ENCODE results near the gene TBC1D22A. TPM values are rescaled to one million over a fixed set of nuclear protein-coding genes. Genes with fewer than 3 reads are reported as not detected.
"Not testable (repeated sequence)": the region's sequence is repeated elsewhere in the genome, so short reads cannot be mapped to it uniquely, and the experiment has no call there.

The TBC1D22A gene
- total RNA-seq, 1 experiment from 2014 or later, result 7.2 TPM

DNA sequence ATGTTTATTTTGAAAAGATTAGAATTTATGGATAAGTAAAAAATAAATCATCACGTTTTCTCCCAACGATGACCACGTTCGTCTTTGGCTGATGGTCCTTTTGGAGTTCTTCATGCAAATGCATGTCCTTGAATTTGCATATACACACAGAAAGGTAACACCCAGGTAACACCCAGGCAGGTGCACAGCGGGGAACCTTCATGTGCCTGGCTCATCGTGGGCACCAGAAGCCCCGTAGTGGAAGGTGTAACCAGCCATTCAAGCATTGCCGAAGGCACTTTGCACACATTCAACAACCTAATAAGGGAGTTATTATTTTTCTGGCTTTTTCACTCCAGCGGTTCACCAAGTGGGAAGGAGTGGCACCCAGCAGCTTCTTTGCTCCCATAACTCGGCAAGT lies 404.6 kb downstream of the TBC1D22A start:
- no peak for DNase-seq (ENCODE audit: low read depth)

GRCh38 chr22:47167921-47168320 lies 405.5 kb downstream of the TBC1D22A start:
- DNase-seq (ENCODE audit: low read depth), result not testable (repeated sequence)

DNA sequence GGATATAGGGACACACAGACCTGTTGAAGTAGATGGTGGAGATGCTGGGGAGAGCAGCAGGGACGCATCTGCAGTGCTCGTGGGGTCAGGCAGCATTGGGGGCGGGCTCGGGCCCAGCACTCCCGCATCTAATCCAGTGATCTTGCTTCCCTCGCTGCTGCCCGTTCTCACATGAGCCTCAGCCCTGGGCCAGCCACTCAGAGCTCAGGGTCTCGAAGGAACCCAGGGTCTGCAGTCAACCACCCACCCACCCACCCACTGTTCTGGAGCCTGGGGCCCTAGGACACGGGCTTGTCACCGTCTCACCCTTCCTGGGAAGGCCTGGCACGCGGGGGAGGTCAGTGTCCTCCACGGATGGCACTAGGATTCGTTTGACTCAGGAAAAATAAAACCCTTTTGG lies 406.0 kb downstream of the TBC1D22A start:
- no peak for DNase-seq (ENCODE audit: low read depth)

DNA sequence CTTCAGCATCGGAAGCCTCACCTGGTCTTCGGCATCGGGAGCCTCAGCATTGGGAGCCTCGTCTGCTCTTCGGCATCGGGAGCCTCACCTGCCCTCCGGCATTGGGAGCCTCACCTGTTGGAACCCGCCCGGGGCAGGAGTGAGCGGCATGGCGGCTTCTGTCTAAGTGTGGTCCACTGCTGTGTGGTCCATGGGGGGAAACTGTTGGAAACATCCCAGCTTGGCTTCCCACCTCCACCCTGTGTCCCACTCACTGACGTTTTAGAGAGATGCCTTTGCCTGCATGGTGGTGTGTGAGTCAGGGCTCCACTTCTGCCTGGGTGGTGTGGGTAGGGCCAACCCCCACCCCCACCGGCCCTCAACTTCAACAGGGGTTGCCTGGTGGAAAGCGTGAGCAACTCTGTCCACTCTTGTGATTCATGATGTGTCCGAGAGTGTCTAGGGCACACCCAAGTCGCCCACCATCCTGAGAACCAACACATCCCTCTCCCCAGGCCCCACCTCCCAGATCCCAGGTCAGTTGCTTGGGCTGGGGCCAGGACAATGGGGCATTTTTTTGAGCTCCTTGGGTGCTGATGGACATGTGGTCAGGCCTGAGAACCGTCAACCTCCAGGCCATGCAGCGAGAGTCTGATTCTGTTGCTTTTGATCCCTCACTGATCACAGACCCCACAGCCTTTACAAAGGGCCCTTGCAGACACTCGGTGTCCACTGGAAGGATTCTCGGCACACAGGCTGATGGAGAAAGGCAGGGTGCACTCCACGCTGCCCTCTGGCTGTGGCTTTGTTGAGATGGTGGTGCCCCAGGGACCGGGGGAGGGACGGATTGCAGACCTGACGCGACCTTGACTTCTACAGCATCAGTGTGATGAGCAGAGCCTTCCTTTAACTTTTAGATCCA lies 406.7 kb downstream of the TBC1D22A start:
- DNase-seq (ENCODE audit: low read depth), result no peak

DNA sequence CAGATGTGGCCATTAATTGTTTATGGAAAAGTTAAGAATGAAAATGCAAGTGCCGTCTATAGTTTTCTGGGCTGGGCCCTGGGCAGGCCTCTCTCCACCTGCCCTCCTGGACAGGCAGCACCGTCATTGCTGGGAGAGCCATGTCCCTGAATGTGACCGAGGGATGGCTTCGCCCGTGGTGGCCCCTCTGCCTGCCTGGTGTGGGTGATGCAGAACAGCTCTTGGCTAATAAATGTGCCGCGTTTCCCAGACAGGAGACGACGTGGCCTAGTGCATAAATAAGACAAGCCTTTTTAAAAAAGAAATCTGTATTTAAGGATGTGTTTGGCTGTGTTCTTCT lies 407.3 kb downstream of the TBC1D22A start:
- DNase-seq (ENCODE audit: low read depth), result no peak

GRCh38 chr22:47170511-47171440 lies 408.3 kb downstream of the TBC1D22A start:
- not testable (repeated sequence) for DNase-seq (ENCODE audit: low read depth)

- no peak for DNase-seq (ENCODE audit: low read depth)
Measured at GRCh38 chr22:47171441-47172221, 409.2 kb downstream of the TBC1D22A start.

DNA sequence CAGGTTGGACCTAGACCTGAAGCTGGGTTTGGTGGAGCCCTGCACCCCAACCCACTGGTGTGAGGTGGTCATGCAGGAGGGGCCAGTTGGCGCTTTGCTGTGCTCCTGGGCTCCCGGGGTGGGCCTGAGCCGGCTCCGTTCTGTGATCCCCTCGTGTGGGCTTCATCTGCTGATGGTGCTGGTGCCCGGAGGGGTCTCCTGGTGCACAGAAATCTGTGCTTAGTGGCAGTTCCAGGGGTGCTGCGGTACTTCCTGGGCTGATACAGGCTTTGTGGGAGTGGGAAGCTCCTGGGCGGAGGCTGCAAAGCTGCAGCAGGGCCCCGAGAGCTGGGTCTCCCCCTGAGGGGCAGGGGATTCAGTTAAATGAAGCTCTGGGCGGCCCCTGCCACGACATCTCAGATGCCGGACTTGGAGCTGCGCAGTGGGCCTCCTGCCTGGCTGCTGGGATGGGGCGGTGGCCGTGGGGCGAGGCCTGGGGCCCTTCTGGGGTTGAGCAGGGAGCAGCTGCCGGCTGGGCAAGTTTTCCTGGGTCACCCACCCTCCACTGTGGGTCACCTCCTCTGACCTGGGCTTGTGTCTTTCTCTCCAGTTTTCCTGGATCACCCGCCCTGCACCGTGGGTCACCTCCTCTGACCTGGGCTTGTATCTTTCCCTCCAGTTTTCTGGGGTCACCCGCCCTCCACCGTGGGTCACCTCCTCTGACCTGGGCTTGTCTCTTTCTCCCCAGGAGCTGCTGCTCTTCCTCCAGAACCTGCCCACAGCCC lies 410.5 kb downstream of the TBC1D22A start:
- DNase-seq (ENCODE audit: low read depth), result no peak

GRCh38 chr22:47173535-47174021 lies 411.1 kb downstream of the TBC1D22A start:
- no peak for DNase-seq (ENCODE audit: low read depth)

- no peak for DNase-seq (ENCODE audit: low read depth)
Measured at GRCh38 chr22:47174096-47174495, 411.6 kb downstream of the TBC1D22A start.

DNA sequence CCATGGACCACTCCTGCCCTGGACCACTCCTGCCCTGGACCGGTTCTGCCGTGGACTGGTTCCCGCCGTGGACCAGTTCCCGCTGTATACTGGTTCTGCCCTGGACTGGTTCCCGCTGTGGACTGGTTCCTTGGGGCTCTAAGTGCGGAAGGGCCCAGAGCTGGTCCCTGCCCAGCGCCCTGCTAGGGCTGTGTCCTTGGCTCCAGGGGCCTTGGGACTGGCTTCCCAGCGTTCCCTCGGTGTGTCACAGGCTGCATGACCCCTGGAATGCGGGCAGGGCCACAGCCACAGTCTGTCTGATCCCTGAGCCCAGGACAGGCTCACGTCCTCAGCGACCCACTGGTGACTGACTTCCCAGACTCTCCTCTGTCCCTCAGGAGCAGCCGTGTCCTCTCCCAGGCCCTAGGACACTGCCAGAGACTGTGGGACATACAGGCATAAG lies 412.2 kb downstream of the TBC1D22A start:
- DNase-seq (ENCODE audit: low read depth), result no peak

DNA sequence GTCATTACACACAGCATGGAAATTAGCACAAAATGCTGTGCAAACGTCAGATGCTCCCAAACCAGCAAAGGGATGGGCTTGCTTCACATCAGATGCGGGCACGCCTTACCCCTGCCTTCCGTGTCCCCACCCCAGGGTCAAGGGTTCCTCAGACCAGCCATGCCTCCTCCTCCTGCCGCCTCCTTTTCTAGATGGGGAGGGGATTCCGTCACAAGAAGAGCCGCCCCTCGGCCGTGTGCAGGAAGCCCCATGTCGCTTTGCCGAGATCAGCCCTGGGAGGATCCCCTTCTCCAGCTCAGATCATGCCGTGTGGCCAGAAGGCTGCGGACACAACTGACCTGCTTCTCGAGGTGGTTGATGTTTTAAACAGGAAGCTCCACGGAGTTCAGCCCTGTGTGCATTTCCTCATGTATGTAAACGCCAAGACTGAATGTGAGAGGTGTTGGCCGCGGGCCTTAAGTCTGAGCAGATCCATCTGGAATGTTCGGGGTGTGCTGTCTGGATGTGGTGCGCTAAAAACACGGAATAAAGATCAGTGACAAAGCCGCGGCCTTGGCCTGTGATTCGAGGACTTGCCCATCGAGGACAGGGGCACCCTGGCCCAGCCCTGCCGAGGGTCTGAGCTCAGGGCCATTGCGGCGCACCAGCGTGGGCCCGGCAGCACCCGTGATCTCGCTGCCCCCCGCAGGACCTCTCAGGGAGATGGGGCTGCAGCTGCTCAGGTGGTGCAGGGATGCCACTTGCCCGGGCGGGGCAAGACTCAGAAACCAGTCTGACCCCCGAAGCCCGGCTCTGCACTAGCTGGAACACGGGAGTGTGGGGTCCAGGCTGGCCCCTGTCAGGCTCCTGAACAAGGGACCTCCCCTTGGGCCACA lies 412.9 kb downstream of the TBC1D22A start:
- no peak for DNase-seq (ENCODE audit: low read depth)

DNA sequence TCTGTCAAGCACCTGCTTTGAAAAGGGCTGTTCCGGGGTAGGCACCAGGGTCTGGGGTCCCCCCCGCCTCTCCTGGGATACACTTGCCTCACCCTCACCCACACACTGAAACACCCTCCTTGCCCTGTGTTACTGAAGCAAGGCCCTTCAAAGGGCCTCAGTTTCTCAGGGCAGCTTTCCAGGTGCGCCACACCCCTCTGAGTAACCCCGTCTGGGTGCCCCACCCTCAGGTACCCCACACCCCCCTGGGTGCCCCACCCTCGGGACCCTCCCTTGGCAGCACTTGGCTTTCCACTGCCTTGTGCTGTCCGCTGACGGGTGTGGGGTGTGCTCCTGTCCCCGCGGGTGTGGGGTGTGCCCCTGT lies 413.6 kb downstream of the TBC1D22A start:
- DNase-seq (ENCODE audit: low read depth), result no peak

DNA sequence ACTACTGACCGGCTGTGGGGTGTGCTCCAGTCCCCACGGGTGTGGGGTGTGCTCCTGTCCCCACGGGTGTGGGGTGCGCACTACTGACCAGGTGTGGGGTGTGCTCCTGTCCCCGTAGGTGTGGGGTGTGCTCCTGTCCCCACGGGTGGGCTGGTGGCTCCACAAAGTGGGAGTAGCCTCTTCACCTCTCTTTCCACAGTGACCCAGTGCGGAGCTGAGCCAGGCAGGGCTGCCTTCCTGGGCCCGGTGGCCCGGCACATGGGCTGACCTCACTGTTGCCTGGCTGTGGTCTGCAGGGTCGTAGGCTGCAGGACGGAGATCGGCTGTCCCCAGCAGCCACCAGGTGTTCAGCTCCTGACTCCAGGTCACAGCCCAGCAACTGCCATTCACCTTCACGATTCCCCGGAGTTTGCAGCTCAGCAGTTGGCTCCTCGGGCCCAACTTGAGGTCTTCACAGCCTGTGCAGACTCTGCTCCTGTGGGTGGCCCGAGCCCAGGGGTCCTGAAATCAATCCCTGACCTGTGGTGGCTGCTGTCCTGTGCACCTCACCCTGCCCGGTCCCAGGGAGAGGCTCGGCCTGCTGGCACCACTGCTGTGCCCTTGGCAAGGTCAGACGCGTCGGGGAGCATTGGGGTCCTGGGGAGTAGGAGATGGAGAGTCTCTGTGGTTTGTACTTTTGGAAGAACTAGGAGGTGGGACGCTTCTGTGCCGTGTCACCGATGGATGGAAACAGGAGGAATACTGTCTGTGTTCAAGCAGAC lies 414.3 kb downstream of the TBC1D22A start:
- DNase-seq (ENCODE audit: low read depth), result no peak

GRCh38 chr22:47177334-47177815 lies 414.9 kb downstream of the TBC1D22A start:
- DNase-seq (ENCODE audit: low read depth), result no peak

- DNase-seq (ENCODE audit: low read depth), result no peak
Measured at GRCh38 chr22:47178339-47178738, 415.9 kb downstream of the TBC1D22A start.

DNA sequence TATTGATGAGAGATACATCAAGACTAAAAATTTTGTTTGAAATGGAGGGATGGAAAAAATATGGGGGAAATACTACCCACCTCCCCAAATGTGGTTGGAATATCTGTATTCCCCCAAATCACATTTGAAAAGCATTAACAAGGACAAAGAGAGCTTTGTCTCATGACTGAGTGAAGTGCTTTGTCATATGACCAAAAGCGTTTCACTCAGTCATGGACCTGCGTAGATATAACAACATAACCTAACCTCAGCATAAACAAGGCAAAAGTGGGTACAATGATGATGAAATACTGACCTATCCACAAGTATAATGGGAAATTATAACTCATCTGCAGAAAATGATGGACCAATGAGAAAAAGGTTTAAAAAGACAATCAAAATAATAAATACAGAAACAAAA lies 418.3 kb downstream of the TBC1D22A start:
- DNase-seq (ENCODE audit: low read depth), result no peak

DNA sequence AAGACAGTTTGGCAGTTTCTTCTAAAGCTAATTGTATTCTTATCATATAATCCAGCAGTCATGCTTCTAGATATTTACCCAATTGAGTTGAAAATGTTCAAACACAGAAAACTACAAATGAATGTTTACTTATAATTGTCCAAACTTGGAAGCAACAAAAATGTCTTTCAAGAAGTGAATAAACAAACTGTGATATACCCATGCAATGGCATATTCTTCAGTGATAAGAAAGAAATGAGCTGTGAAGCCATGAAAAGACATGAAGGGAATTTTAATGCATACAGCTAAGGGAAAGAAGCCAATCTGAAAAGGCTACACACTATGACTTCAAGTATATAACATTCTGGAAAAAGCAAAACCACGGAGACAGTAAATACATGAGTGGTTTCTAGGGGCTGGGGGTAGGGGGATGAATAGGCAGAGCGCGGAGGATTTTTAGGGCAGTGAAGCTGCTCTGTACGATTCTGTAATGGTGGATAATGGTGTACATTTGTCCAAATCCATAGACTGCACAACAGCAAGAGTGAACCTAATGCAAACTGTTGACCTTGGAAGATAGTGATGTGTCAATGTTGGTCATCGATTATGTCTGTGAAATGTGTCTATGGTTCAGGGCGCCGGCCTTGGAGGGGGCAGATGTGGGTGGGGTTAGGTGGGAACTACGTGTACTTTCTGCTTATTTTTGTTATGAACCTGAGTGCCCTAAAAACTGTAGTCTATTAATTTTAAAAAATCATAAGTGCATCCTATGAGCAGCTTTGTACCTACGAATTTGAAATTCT lies 424.9 kb downstream of the TBC1D22A start:
- DNase-seq (ENCODE audit: low read depth), result no peak

All from RPMI7951 (cell line).